ENCODE results near the gene CATSPERB. TPM values are rescaled to one million over a fixed set of nuclear protein-coding genes. Genes with fewer than 3 reads are reported as not detected.
"Not testable (repeated sequence)": the region's sequence is repeated elsewhere in the genome, so short reads cannot be mapped to it uniquely, and the experiment has no call there.

CATSPERB gene
- total RNA-seq, 5 donors from 2014 or later (not counting 1 experiment from before 2014, with no cell fraction given): 2.5 to 6.2 (median 4.0) TPM

GRCh38 chr14:91545204-91545603 lies 186.7 kb downstream of the CATSPERB start:
- DNase-seq (no peak), ATAC-seq (replicated peaks in 1 of 4) (no peak)
- Mint-ChIP-seq H3K27ac (no peak overlapping the region), H3K27me3 (peaks cover 5 to 13% of the 10 kb centered on the region in 2 donors), H3K4me3 (no peak overlapping the region), H3K4me1 (no peaks in the 10 kb centered on the region), H3K9me3 (peaks cover 15 to 23% (median 21%) of the 10 kb centered on the region in 3 donors), H3K36me3 (peaks cover 10% of the 10 kb centered on the region)
- Histone ChIP-seq H3K4me3 (ENCODE audit: control insufficient read depth in 1 of 2, extremely low read depth in 1 of 2, low read length in 1 of 2) (no peak overlapping the region), H3K9me3 (peaks cover 6% of the 10 kb centered on the region), H3K36me3 (ENCODE audit: control insufficient read depth in 2 of 2, extremely low read depth in 1 of 2, insufficient read depth in 1 of 2, low read length in 1 of 2) (no peaks in the 10 kb centered on the region), H3K4me1 (ENCODE audit: control insufficient read depth in 1 of 2, extremely low read depth in 1 of 2, insufficient read depth in 2 of 2, low read length in 2 of 2) (no peaks in the 10 kb centered on the region), H3K27me3 (replicated peaks in 1 of 2; ENCODE audit: control insufficient read depth in 2 of 2, extremely low read depth in 1 of 2, insufficient read depth in 2 of 2, low read length in 1 of 2) (peaks cover 0 to 7% of the 10 kb centered on the region in 2 experiments), H3K27ac (ENCODE audit: low read length) (no peak overlapping the region)
- POLR2A ChIA-PET: no interaction called here
- CTCF ChIA-PET: no interaction called here

GRCh38 chr14:91536327-91536726 lies 195.6 kb downstream of the CATSPERB start:
- H3K36me3 Mint-ChIP-seq: peaks cover 15% of the 10 kb centered on the region
- H3K4me3 Mint-ChIP-seq: no peak overlapping the region
- DNase-seq: no peak
- no peak overlapping the region for H3K27ac ChIP-seq (ENCODE audit: low read length)
- no peaks in the 10 kb centered on the region for H3K36me3 ChIP-seq (ENCODE audit: control insufficient read depth in 2 of 2, extremely low read depth in 1 of 2, insufficient read depth in 1 of 2, low read length in 1 of 2)
- H3K4me1 ChIP-seq (ENCODE audit: control insufficient read depth in 1 of 2, extremely low read depth in 1 of 2, insufficient read depth in 2 of 2, low read length in 2 of 2): no peaks in the 10 kb centered on the region
- POLR2A ChIA-PET: no interaction called here
- CTCF ChIA-PET: no interaction called here
- 94% methylated on average over 3 of the region's 3 CpGs for WGBS (ENCODE audit: insufficient coverage)
- H3K27me3 ChIP-seq (replicated peaks in 1 of 2; ENCODE audit: control insufficient read depth in 2 of 2, extremely low read depth in 1 of 2, insufficient read depth in 2 of 2, low read length in 1 of 2): peaks cover 0 to 3% of the 10 kb centered on the region in 2 experiments
- H3K9me3 ChIP-seq: no peaks in the 10 kb centered on the region
- H3K4me1 Mint-ChIP-seq: no peaks in the 10 kb centered on the region
- ATAC-seq (replicated peaks in 1 of 4): no peak
- no peak overlapping the region for H3K27ac Mint-ChIP-seq
- H3K4me3 ChIP-seq (ENCODE audit: control insufficient read depth in 1 of 2, extremely low read depth in 1 of 2, low read length in 1 of 2): no peak overlapping the region
- H3K27me3 Mint-ChIP-seq: peaks cover 11 to 17% of the 10 kb centered on the region in 2 donors
- peaks cover 14 to 21% (median 20%) of the 10 kb centered on the region in 3 donors for H3K9me3 Mint-ChIP-seq

GRCh38 chr14:91534059-91534458 lies 197.8 kb downstream of the CATSPERB start:
- H3K9me3 ChIP-seq; H3K27ac ChIP-seq (ENCODE audit: low read length); H3K9me3 Mint-ChIP-seq; POLR2A ChIA-PET; DNase-seq; H3K4me1 Mint-ChIP-seq; H3K4me3 ChIP-seq (ENCODE audit: control insufficient read depth in 1 of 2, extremely low read depth in 1 of 2, low read length in 1 of 2); H3K27me3 ChIP-seq (replicated peaks in 1 of 2; ENCODE audit: control insufficient read depth in 2 of 2, extremely low read depth in 1 of 2, insufficient read depth in 2 of 2, low read length in 1 of 2); H3K36me3 ChIP-seq (ENCODE audit: control insufficient read depth in 2 of 2, extremely low read depth in 1 of 2, insufficient read depth in 1 of 2, low read length in 1 of 2); H3K27ac Mint-ChIP-seq; ATAC-seq (replicated peaks in 1 of 4); H3K4me1 ChIP-seq (ENCODE audit: control insufficient read depth in 1 of 2, extremely low read depth in 1 of 2, insufficient read depth in 2 of 2, low read length in 2 of 2); H3K4me3 Mint-ChIP-seq; H3K36me3 Mint-ChIP-seq; CTCF ChIA-PET: not testable (repeated sequence)
- peaks cover 7 to 14% of the 10 kb centered on the region in 2 donors for H3K27me3 Mint-ChIP-seq
- WGBS (ENCODE audit: insufficient coverage): no CpG with 5 or more reads among the region's 5 CpGs

GRCh38 chr14:91533623-91534022 lies 198.3 kb downstream of the CATSPERB start:
- H3K36me3 ChIP-seq (ENCODE audit: control insufficient read depth in 2 of 2, extremely low read depth in 1 of 2, insufficient read depth in 1 of 2, low read length in 1 of 2): no peaks in the 10 kb centered on the region
- Mint-ChIP-seq H3K4me3 (no peak overlapping the region), H3K27ac (no peak overlapping the region), H3K36me3 (no peaks in the 10 kb centered on the region), H3K9me3 (peaks cover 0 to 5% (median 4%) of the 10 kb centered on the region in 3 donors), H3K27me3 (peaks cover 7 to 14% of the 10 kb centered on the region in 2 donors), H3K4me1 (no peaks in the 10 kb centered on the region)
- H3K27me3 ChIP-seq (replicated peaks in 1 of 2; ENCODE audit: control insufficient read depth in 2 of 2, extremely low read depth in 1 of 2, insufficient read depth in 2 of 2, low read length in 1 of 2): no peaks in the 10 kb centered on the region
- no CpG with 5 or more reads among the region's 3 CpGs for WGBS (ENCODE audit: insufficient coverage)
- POLR2A ChIA-PET: no interaction called here
- H3K4me1 ChIP-seq (ENCODE audit: control insufficient read depth in 1 of 2, extremely low read depth in 1 of 2, insufficient read depth in 2 of 2, low read length in 2 of 2): no peaks in the 10 kb centered on the region
- H3K9me3 ChIP-seq: no peaks in the 10 kb centered on the region
- DNase-seq (no peak), ATAC-seq (replicated peaks in 1 of 4) (no peak)
- no peak overlapping the region for H3K4me3 ChIP-seq (ENCODE audit: control insufficient read depth in 1 of 2, extremely low read depth in 1 of 2, low read length in 1 of 2)
- CTCF ChIA-PET: no interaction called here
- H3K27ac ChIP-seq (ENCODE audit: low read length): no peak overlapping the region

Other genes starting within 250 kb of the CATSPERB start
- 100 to 1,000 TPM; 158 to 200 (median 169) TPM for gene PPP4R3A, start 221.8 kb downstream of the CATSPERB start, total RNA-seq
- gene TC2N, start 135.4 kb upstream of the CATSPERB start, total RNA-seq: 100 to 1,000 TPM; 203 to 274 (median 243) TPM
- 10 to 100 TPM in 1 of 5 donors, 1 to 10 TPM in 4; 4.2 to 19.5 (median 9.5) TPM for gene FBLN5, start 215.6 kb upstream of the CATSPERB start, total RNA-seq

All from T-cell (primary cell).